Transverse colon (tissue), 4 donors: ENCODE measurements around the gene KCNJ6. TPM values are rescaled to one million over a fixed set of nuclear protein-coding genes. Genes with fewer than 3 reads are reported as not detected.

ENCODE experiments used
- DNase-seq: peaks from one replicate; pipeline ENCODE4 v3.0.0-alpha.2; 2019
- H3K27ac ChIP-seq, 4 donors: fragments of 200-600 bp; sonication (generic); 2 replicates each; pipeline ENCODE4 v1.5.1; 2016 to 2018; ENCODE audit warnings: inconsistent platforms in 4 of 4
- H3K27me3 ChIP-seq: fragments of 200-600 bp; sonication (generic); 2 replicates; pipeline ENCODE4 v1.5.1; 2017; ENCODE audit warnings: inconsistent platforms
- H3K36me3 ChIP-seq, 4 donors: fragments of 200-600 bp; sonication (generic); 2 replicates each; pipeline ENCODE4 v1.5.1; 2017 to 2019; ENCODE audit warnings: inconsistent platforms in 4 of 4
- H3K4me1 ChIP-seq, 4 donors: fragments of 200-600 bp; sonication (generic); 2 replicates each; pipeline ENCODE4 v1.5.1; 2017 to 2020; ENCODE audit warnings: inconsistent platforms in 4 of 4
- H3K4me3 ChIP-seq, 4 donors: fragments of 200-600 bp; sonication (generic); 1 replicate in 1 of 4; 2 replicates in 3 of 4; pipeline versions ENCODE4 v1.5.1 to v1.6.1; 2017 to 2019; ENCODE audit warnings: inconsistent platforms in 4 of 4
- H3K9me3 ChIP-seq, 2 donors: fragments of 200-600 bp; sonication (generic); 2 replicates each; pipeline ENCODE4 v1.5.1; 2017 to 2019; ENCODE audit warnings: inconsistent platforms in 2 of 2
- CTCF ChIP-seq, 5 experiments: fragments of 200-600 bp in 3 of 5; fragments of 450-650 bp in 2 of 5; sonication (generic) in 3 of 5; IDR thresholded peaks; 1 replicate in 2 of 5; 2 replicates in 3 of 5; pipeline ENCODE4 v1.5.1; 2016 to 2017; ENCODE audit warnings: antibody characterized with exemption in 5 of 5, inconsistent platforms in 3 of 5, mild to moderate bottlenecking in 2 of 5, moderate library complexity in 1 of 5
- EP300 ChIP-seq: sonication (generic); formaldehyde crosslinking; IDR thresholded peaks from one replicate; pipeline ENCODE4 v1.6.1; 2017; ENCODE audit warnings: antibody characterized with exemption, low read depth
- POLR2A ChIP-seq: fragments of 450-650 bp; IDR thresholded peaks from one replicate; pipeline ENCODE4 v1.6.1; 2016; ENCODE audit warnings: antibody characterized with exemption, mild to moderate bottlenecking, moderate library complexity
- POLR2AphosphoS5 ChIP-seq, 3 donors: sonication (generic); formaldehyde crosslinking; IDR thresholded peaks; one replicate each; pipeline ENCODE4 v1.6.1; 2016; ENCODE audit warnings: antibody characterized with exemption in 3 of 3
- WGBS, 2 donors: methylation state at CpG; one replicate each; pipeline ENCODE4 v1.1.5; 2018; ENCODE audit warnings: low coverage in 1 of 2; 5-methylcytosine and 5-hydroxymethylcytosine counted together
- in situ Hi-C, 4 donors: fragments of 200-750 bp; cut with MboI; loops; one replicate each; pipeline versions ENCODE4 v1.15.0 to v1.15.1; 2017; ENCODE audit warnings: low sequenced_read_pairs in 3 of 4, low pct_ligation_motif_present in 1 of 4, low pct_unique_long_range_greater_than_20kb in 1 of 4
- intact Hi-C: fragments of 100-400 bp; cut with DNase I; formaldehyde crosslinking; loops from one replicate; pipeline ENCODE4 v1.15.1; 2023; ENCODE audit warnings: low total_unique reads
- total RNA-seq, 4 donors: library from RNA; depleted of rRNA; stranded (reverse); fragments of >200 nt; gene quantifications; one replicate each; pipeline ENCODE4 v1.1.0, GENCODE V29; 2016

The KCNJ6 gene
- total RNA-seq, 4 donors from 2014 or later, result 0.14 to 0.16 TPM; not detected in 2

GRCh38 chr21:37855647-37856625 is 60.3 kb downstream of the KCNJ6 start:
- H3K27me3 ChIP-seq, result peaks cover 9% of the 10 kb centered on the region
- H3K4me3 ChIP-seq, result no peak overlapping the region
- H3K4me1 ChIP-seq, result no peaks in the 10 kb centered on the region
- intact Hi-C loops (no loop called here), in situ Hi-C loops (no loop called here)
- H3K27ac ChIP-seq, result no peak overlapping the region
- WGBS, 2 donors, result 51 to 63% methylated on average over 6 to 8 of the region's 8 CpGs
- TF ChIP-seq POLR2AphosphoS5 (IDR thresholded peaks at IDR 0.05), result no peak
- no peak for TF ChIP-seq POLR2A
- TF ChIP-seq CTCF (IDR thresholded peaks at IDR 0.05), result no peak
- TF ChIP-seq EP300, result no peak
- no peaks in the 10 kb centered on the region for H3K9me3 ChIP-seq
- H3K36me3 ChIP-seq, result no peaks in the 10 kb centered on the region
- DNase-seq, result no peak

- Histone ChIP-seq H3K4me1 (no peaks in the 10 kb centered on the region), H3K4me3 (no peak overlapping the region), H3K27ac (no peak overlapping the region), H3K9me3 (no peaks in the 10 kb centered on the region), H3K36me3 (no peaks in the 10 kb centered on the region), H3K27me3 (peaks cover 9% of the 10 kb centered on the region)
- 71 to 88% methylated on average over 2 of the region's 2 CpGs for WGBS, 2 donors
- TF ChIP-seq CTCF (IDR thresholded peaks at IDR 0.05), result no peak
- no peak for TF ChIP-seq POLR2AphosphoS5 (IDR thresholded peaks at IDR 0.05)
- no peak for TF ChIP-seq POLR2A
- no peak for TF ChIP-seq EP300
- no peak for DNase-seq
- in situ Hi-C loops (no loop called here), intact Hi-C loops (no loop called here)
These were observed 61.0 kb downstream of the KCNJ6 start for GRCh38 chr21:37855271-37855646.

GRCh38 chr21:37849506-37850102 is 66.7 kb downstream of the KCNJ6 start:
- 72 to 77% methylated on average over 4 of the region's 4 CpGs for WGBS, 2 donors
- peaks cover 10% of the 10 kb centered on the region for H3K27me3 ChIP-seq
- TF ChIP-seq POLR2AphosphoS5 (IDR thresholded peaks at IDR 0.05), result no peak
- TF ChIP-seq EP300, result no peak
- TF ChIP-seq POLR2A, result no peak
- no peak for TF ChIP-seq CTCF (IDR thresholded peaks at IDR 0.05)
- in situ Hi-C loops, result no loop called here
- intact Hi-C loops, result no loop called here
- H3K27ac ChIP-seq, result no peak overlapping the region
- H3K4me3 ChIP-seq, result no peak overlapping the region
- DNase-seq, result no peak
- no peaks in the 10 kb centered on the region for H3K36me3 ChIP-seq
- H3K9me3 ChIP-seq, result no peaks in the 10 kb centered on the region
- no peaks in the 10 kb centered on the region for H3K4me1 ChIP-seq

- 81% methylated on average over 7 of the region's 7 CpGs; no CpG with 5 or more reads in 1 of the 2 donors for WGBS, 2 donors
- peaks cover 10% of the 10 kb centered on the region for H3K27me3 ChIP-seq
- H3K4me1 ChIP-seq, result no peaks in the 10 kb centered on the region
- no peak for DNase-seq
- H3K27ac ChIP-seq, result no peak overlapping the region
- no peaks in the 10 kb centered on the region for H3K36me3 ChIP-seq
- intact Hi-C loops, result no loop called here
- H3K9me3 ChIP-seq, result no peaks in the 10 kb centered on the region
- in situ Hi-C loops, result no loop called here
- TF ChIP-seq EP300 (no peak), POLR2AphosphoS5 (IDR thresholded peaks at IDR 0.05) (no peak)
- no peak overlapping the region for H3K4me3 ChIP-seq
These were observed 67.4 kb downstream of the KCNJ6 start for GRCh38 chr21:37848721-37849490.
